VCaP (cell line): ENCODE data around the gene PLA2G4C.
A peak's percentile ranks its signal among the peaks of the same experiment; 100 is the strongest.

ENCODE experiments used
- H3K27ac ChIP-seq: fragments of 450-650 bp; 2 replicates; pipeline ENCODE4 v1.5.1; 2017
- CTCF ChIP-seq: fragments of 450-650 bp; conservative IDR thresholded peaks from 2 replicates; pipeline ENCODE4 v1.5.1; 2017; ENCODE audit warnings: mild to moderate bottlenecking, moderate library complexity

Gene PLA2G4C

DNA sequence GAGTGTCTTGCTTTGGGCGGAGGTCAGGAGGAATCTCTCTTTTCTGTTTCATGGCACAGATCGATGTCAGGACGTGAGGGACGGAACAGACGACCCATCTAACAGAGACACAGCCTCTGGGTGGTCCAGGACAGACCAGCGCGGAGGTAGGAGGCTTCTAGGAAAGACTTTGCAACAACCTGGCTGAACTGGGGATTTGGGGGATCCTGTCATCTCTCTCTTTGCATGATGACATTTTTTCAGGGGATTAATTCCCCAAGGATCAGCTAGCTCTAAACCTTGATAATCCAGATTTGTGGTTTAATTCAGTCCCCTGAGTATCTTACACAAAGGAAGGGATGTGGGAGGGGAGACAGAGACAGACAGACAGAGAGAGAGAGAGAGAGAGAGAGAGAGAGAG, 81.2 kb downstream of the PLA2G4C start:
- TF ChIP-seq CTCF = no peak
- H3K27ac ChIP-seq = no peak overlapping the region

GRCh38 chr19:48025480-48025879, 85.1 kb downstream of the PLA2G4C start:
- no peak for TF ChIP-seq CTCF
- no peak overlapping the region for H3K27ac ChIP-seq

DNA sequence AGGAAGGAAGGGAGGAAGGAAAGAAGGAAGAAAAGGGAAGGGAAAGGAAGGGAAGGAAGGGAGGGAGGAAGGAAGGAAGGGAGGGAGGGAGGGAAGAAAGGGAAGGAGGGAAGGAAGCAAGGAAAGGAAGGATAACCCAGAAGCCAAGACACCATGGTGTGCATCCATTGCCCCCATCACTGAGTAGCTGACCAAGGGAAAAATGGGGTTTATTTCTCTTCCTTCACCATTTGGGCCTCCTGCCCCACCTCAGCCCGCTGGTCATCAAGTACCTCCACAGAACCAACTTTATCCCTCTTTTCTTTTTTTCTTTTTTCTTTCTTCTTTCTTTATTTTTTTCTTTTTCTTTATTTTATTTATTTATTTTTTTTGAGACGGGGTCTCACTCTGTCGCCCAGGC, 87.1 kb downstream of the PLA2G4C start:
- TF ChIP-seq CTCF = no peak
- H3K27ac ChIP-seq = no peak overlapping the region

DNA sequence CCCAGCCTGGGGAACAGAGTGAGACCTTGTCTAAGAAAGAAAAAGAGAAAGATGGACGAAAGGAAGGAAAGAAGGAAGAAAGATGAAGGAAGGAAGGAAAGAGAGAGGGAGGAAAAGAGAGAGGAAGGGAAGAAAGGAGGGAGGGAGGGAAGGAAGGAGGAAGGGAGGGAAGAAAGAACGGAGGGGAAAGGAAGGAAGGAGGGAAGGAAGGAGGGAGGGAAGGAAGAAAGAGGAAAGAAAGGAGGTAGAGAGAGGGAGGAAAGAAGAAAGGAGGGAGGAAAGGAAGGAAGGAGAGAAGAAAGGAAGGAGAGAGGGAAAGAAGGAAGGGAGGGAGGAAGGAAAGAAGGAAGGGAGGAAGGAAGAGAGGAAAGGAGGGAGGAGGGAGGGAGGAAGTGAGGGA, 87.6 kb downstream of the PLA2G4C start:
- H3K27ac ChIP-seq = no peak overlapping the region
- no peak for TF ChIP-seq CTCF

- TF ChIP-seq CTCF = no peak
- H3K27ac ChIP-seq = no peak overlapping the region
Observed at GRCh38 chr19:48020686-48021085, 89.9 kb downstream of the PLA2G4C start.

GRCh38 chr19:48010932-48011758, 99.5 kb downstream of the PLA2G4C start:
- no peak overlapping the region for H3K27ac ChIP-seq
- TF ChIP-seq CTCF = no peak

DNA sequence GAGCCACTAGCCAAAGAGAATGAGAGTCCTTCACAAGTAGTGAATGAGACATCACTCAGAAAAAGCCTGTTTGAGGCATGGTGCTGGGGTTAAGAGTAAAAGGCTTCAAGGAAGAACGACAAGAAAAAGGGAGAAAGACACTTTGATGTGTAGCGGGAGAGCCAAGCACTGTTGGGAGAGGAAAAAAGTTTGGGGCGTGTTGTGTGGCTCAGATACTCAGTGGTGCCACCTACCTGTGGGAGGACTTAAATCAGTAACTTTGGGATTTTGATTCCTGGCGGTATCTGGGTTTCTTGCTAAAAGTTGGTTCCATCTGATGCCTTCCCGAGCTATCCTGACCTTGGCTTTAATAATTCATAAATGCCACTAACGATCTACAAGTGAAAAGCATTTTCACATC, 103.9 kb downstream of the PLA2G4C start:
- TF ChIP-seq CTCF = 0 out of 2 replicates have a peak, but pooled peaks have one; percentile 22
- H3K27ac ChIP-seq = no peak overlapping the region
